Right atrium auricular region (tissue), 2 donors: ENCODE results near the gene OMP. TPM values are rescaled to one million over a fixed set of nuclear protein-coding genes. Genes with fewer than 3 reads are reported as not detected.

ENCODE experiments used
- DNase-seq: peaks from one replicate; pipeline ENCODE4 v3.0.0-alpha.2; 2019; ENCODE audit warnings: low spot score
- H3K27ac ChIP-seq, 2 donors: fragments of 200-600 bp; sonication (generic); 1 replicate in 1 of 2; 2 replicates in 1 of 2; pipeline ENCODE4 v1.5.1; 2016 to 2019
- H3K27me3 ChIP-seq, 2 donors: fragments of 200-600 bp; sonication (generic); one replicate each; pipeline versions ENCODE4 v1.5.1 to v1.6.0; 2017 to 2019
- H3K36me3 ChIP-seq: fragments of 200-600 bp; sonication (generic); one replicate; pipeline ENCODE4 v1.5.1; 2016
- H3K4me1 ChIP-seq, 2 donors: fragments of 200-600 bp; sonication (generic); one replicate each; pipeline versions ENCODE4 v1.5.1 to v1.6.0; 2017 to 2019
- H3K4me3 ChIP-seq, 2 donors: fragments of 200-600 bp; sonication (generic); 1 replicate in 1 of 2; 2 replicates in 1 of 2; pipeline ENCODE4 v1.5.1; 2017 to 2019; ENCODE audit warnings: mild to moderate bottlenecking in 1 of 2, moderate library complexity in 1 of 2
- H3K9me3 ChIP-seq, 2 donors: fragments of 200-600 bp; sonication (generic); one replicate each; pipeline ENCODE4 v1.5.1; 2019
- total RNA-seq, 2 donors: library from RNA; depleted of rRNA; stranded (reverse); fragments of >200 nt; gene quantifications; one replicate each; pipeline ENCODE4 v1.1.0, GENCODE V29; 2016
- TF ChIP-seq, protein P1 (sequence below), 2 donors: fragments of 200-600 bp; sonication (generic); IDR thresholded peaks; one replicate each; pipeline ENCODE4 v1.5.1; 2019; ENCODE audit warnings: antibody characterized with exemption in 2 of 2

Gene OMP
- total RNA-seq, 2 donors from 2014 or later: not detected

DNA sequence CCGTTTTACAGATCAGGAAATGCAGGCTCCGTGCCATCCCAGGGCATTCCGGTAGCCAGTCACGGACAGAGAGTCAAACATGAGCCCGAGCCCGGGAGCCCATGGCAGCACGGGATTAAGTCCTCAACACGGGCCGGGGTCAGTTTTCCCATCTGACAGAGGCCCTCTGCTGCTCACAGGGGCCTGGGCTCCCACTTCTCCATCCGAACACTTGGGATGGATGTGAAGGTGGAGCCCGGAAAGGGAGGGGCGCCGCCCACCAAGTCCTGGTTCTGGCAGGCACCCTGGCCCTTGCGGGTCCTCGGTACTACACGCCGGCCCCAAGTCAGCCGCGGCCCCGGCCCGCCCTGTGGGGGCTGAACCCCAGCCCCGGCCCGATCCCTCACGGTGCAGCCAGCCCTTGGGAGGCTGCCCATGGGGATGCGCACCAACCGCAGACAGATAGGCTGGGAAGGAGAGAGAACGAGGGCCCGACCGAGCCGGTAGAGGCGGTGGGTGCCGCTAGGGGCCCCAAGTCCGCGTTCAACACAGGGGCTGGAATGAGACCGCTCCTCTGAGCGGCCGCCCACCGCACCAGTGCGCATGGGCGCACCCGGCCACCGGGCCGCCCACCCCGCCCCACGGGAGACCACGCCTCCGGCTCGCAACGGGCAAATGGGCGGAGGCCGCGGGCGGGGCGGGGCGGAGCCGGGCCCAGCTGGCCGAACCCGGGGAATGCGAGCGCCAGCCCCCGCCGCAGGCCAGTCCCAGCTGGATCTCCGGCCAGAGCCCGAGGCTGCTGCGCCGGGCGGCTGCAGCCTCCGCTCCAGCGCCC is 36.2 kb upstream of the OMP start, which contains the start of gene CAPN5:
TSS of gene CAPN5 (plus strand) at position 743 of the 814 bp plus-strand sequence. CDS start 17,916 bp downstream, outside the sequence.
- Histone ChIP-seq H3K27ac (peak within 1 kb of the TSS; percentile 86 to 94), H3K4me3 (peak within 1 kb of the TSS; percentile 46 to 80), H3K36me3 (no peaks in the 10 kb centered on the region), H3K9me3 (no peaks in the 10 kb centered on the region), H3K27me3 (no peaks in the 10 kb centered on the region), H3K4me1 (peaks cover 0 to 24% of the 10 kb centered on the region in 2 donors)
- TF ChIP-seq, protein P1, sequence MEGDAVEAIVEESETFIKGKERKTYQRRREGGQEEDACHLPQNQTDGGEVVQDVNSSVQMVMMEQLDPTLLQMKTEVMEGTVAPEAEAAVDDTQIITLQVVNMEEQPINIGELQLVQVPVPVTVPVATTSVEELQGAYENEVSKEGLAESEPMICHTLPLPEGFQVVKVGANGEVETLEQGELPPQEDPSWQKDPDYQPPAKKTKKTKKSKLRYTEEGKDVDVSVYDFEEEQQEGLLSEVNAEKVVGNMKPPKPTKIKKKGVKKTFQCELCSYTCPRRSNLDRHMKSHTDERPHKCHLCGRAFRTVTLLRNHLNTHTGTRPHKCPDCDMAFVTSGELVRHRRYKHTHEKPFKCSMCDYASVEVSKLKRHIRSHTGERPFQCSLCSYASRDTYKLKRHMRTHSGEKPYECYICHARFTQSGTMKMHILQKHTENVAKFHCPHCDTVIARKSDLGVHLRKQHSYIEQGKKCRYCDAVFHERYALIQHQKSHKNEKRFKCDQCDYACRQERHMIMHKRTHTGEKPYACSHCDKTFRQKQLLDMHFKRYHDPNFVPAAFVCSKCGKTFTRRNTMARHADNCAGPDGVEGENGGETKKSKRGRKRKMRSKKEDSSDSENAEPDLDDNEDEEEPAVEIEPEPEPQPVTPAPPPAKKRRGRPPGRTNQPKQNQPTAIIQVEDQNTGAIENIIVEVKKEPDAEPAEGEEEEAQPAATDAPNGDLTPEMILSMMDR (IDR thresholded peaks at IDR 0.05): peak in 1 of 2 donors; percentile 16
- DNase-seq: peak; percentile 89

DNA sequence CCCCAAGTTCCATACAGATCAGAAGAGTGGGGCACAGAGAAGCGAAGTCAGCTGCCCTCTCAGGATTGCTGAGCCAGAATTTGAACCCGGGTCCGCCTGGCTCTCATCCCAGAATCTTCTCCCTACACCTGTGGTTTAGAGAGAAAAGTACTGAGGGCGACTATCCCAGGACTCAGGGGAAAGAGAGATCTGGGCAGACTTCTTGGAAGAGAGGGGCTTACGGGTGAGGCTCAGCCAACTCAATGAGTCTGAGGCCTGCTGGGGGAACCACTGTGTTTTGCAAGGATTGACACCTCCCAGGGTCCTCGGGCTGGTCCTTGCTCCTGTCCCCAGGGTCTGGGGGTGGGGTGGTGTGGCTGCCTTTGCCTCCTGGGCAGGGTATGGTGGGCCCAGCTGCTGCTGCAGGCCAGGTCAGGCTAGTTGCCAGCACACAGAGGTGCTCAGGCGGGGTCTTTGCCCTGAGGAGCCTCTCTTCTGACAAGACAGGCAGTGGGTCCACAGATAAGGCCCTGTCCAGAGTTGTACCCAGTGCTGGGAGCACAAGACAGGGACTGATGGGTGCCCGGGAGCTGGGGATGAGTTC is 34.7 kb upstream of the OMP start:
- TF ChIP-seq, protein P1 (IDR thresholded peaks at IDR 0.05): no peak

GRCh38 chr11:77068457-77069335 is 33.9 kb upstream of the OMP start:
- Histone ChIP-seq H3K36me3 (no peaks in the 10 kb centered on the region), H3K27me3 (no peaks in the 10 kb centered on the region), H3K27ac (no peak overlapping the region), H3K4me3 (no peak overlapping the region), H3K9me3 (no peaks in the 10 kb centered on the region), H3K4me1 (peaks cover 0 to 44% of the 10 kb centered on the region in 2 donors)
- no peak for DNase-seq
- TF ChIP-seq, protein P1 (IDR thresholded peaks at IDR 0.05): no peak

More for the DNA sequence above, 34.7 kb upstream of the OMP start:
- no peaks in the 10 kb centered on the region for H3K27me3 ChIP-seq
- H3K36me3 ChIP-seq: no peaks in the 10 kb centered on the region
- H3K27ac ChIP-seq: peak overlapping the region in 1 of 2 donors; percentile 40
- peaks cover 0 to 38% of the 10 kb centered on the region in 2 donors for H3K4me1 ChIP-seq
- DNase-seq: peak; percentile 57
- peak overlapping the region in 1 of 2 donors; percentile 80 for H3K4me3 ChIP-seq
- H3K9me3 ChIP-seq: no peaks in the 10 kb centered on the region

DNA sequence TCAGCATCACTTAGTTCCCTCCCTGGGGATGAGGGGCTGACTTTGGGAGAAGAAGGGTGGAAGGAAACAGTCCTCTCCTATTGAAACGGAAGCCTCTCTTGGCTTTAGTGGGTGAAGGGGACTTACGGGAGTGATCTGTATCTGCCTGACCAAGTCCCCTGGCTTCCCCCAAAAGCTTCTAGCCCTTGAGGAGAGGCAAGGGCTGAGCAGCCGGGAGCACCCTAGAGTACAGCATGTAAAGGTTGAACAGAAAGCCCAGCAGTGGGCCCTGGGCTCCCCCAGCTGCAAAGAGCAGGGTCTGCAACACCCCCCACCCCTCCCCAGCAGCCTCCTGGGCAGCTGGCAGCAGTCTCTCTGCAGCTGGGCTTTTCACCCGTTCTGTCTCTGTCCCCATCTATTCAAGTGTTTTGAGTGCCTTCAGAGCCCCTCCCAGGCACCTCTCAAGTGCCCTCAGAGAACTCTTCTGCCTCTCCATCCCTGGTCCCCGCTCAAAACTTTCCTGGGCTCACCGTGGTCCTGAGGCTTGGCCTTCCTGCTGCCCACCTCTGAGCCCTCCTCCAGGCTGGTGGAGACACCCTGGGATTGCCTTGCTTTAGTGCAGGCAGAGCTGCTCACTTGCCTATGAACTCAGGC is 33.2 kb upstream of the OMP start:
- H3K4me3 ChIP-seq: no peak overlapping the region
- H3K36me3 ChIP-seq: no peaks in the 10 kb centered on the region
- no peak overlapping the region for H3K27ac ChIP-seq
- peaks cover 0 to 52% of the 10 kb centered on the region in 2 donors for H3K4me1 ChIP-seq
- no peaks in the 10 kb centered on the region for H3K9me3 ChIP-seq
- no peaks in the 10 kb centered on the region for H3K27me3 ChIP-seq
- DNase-seq: peak; percentile 55
- TF ChIP-seq, protein P1 (IDR thresholded peaks at IDR 0.05): no peak

GRCh38 chr11:77069969-77070582 is 32.6 kb upstream of the OMP start:
- TF ChIP-seq, protein P1 (IDR thresholded peaks at IDR 0.05): no peak
- no peak for DNase-seq

More at GRCh38 chr11:77069969-77070582, 32.6 kb upstream of the OMP start:
- no peaks in the 10 kb centered on the region for H3K9me3 ChIP-seq
- H3K4me1 ChIP-seq: peaks cover 0 to 54% of the 10 kb centered on the region in 2 donors
- H3K27me3 ChIP-seq: no peaks in the 10 kb centered on the region
- no peak overlapping the region for H3K27ac ChIP-seq
- no peaks in the 10 kb centered on the region for H3K36me3 ChIP-seq
- no peak overlapping the region for H3K4me3 ChIP-seq
